ENCODE measurements around the gene PDE8A.

PDE8A gene

GRCh38 chr15:85036716-85037115 is 55.1 kb downstream of the PDE8A start:
- Histone ChIP-seq H3K36me3 (ENCODE audit: control insufficient read depth, insufficient read depth, low read length) (no peaks in the 10 kb centered on the region), H3K27me3 (ENCODE audit: control insufficient read depth, insufficient read depth, low read length) (no peaks in the 10 kb centered on the region), H3K9ac (ENCODE audit: low read length) (no peak overlapping the region), H3K4me3 (ENCODE audit: low read depth, low read length) (no peak overlapping the region), H3K9me3 (ENCODE audit: control insufficient read depth, insufficient read depth, low read depth, low read length) (no peaks in the 10 kb centered on the region), H3K4me1 (ENCODE audit: control insufficient read depth, insufficient read depth, low read length) (peaks cover 14% of the 10 kb centered on the region), H3K27ac (ENCODE audit: low read depth, low read length) (no peak overlapping the region)

- Histone ChIP-seq H3K4me3 (ENCODE audit: low read depth, low read length) (no peak overlapping the region), H3K4me1 (ENCODE audit: control insufficient read depth, insufficient read depth, low read length) (peaks cover 8% of the 10 kb centered on the region), H3K9ac (ENCODE audit: low read length) (no peak overlapping the region), H3K27ac (ENCODE audit: low read depth, low read length) (no peak overlapping the region), H3K36me3 (ENCODE audit: control insufficient read depth, insufficient read depth, low read length) (no peaks in the 10 kb centered on the region), H3K27me3 (ENCODE audit: control insufficient read depth, insufficient read depth, low read length) (no peaks in the 10 kb centered on the region), H3K9me3 (ENCODE audit: control insufficient read depth, insufficient read depth, low read depth, low read length) (no peaks in the 10 kb centered on the region)
These were observed 56.0 kb downstream of the PDE8A start for GRCh38 chr15:85037641-85038040.

- Histone ChIP-seq H3K27me3 (ENCODE audit: control insufficient read depth, insufficient read depth, low read length) (no peaks in the 10 kb centered on the region), H3K9me3 (ENCODE audit: control insufficient read depth, insufficient read depth, low read depth, low read length) (no peaks in the 10 kb centered on the region), H3K9ac (ENCODE audit: low read length) (no peak overlapping the region), H3K27ac (ENCODE audit: low read depth, low read length) (no peak overlapping the region), H3K4me3 (ENCODE audit: low read depth, low read length) (no peak overlapping the region), H3K36me3 (ENCODE audit: control insufficient read depth, insufficient read depth, low read length) (no peaks in the 10 kb centered on the region), H3K4me1 (ENCODE audit: control insufficient read depth, insufficient read depth, low read length) (no peaks in the 10 kb centered on the region)
These were observed 59.6 kb downstream of the PDE8A start for GRCh38 chr15:85041230-85041629.

- no peaks in the 10 kb centered on the region for H3K27me3 ChIP-seq (ENCODE audit: control insufficient read depth, insufficient read depth, low read length)
- no peaks in the 10 kb centered on the region for H3K36me3 ChIP-seq (ENCODE audit: control insufficient read depth, insufficient read depth, low read length)
- H3K4me1 ChIP-seq (ENCODE audit: control insufficient read depth, insufficient read depth, low read length) = 0 out of 2 replicates have a peak, but pooled peaks cover 2% of the 10 kb centered on the region
- no peak overlapping the region for H3K27ac ChIP-seq (ENCODE audit: low read depth, low read length)
- H3K4me3 ChIP-seq (ENCODE audit: low read depth, low read length) = no peak overlapping the region
- H3K9ac ChIP-seq (ENCODE audit: low read length) = no peak overlapping the region
- H3K9me3 ChIP-seq (ENCODE audit: control insufficient read depth, insufficient read depth, low read depth, low read length) = no peaks in the 10 kb centered on the region
These were observed 62.7 kb downstream of the PDE8A start for GRCh38 chr15:85044251-85044853.

GRCh38 chr15:85044894-85045293 is 63.2 kb downstream of the PDE8A start:
- Histone ChIP-seq H3K27ac (ENCODE audit: low read depth, low read length) (no peak overlapping the region), H3K9ac (ENCODE audit: low read length) (no peak overlapping the region), H3K9me3 (ENCODE audit: control insufficient read depth, insufficient read depth, low read depth, low read length) (no peaks in the 10 kb centered on the region), H3K4me1 (ENCODE audit: control insufficient read depth, insufficient read depth, low read length) (0 out of 2 replicates have a peak, but pooled peaks cover 2% of the 10 kb centered on the region), H3K27me3 (ENCODE audit: control insufficient read depth, insufficient read depth, low read length) (no peaks in the 10 kb centered on the region), H3K4me3 (ENCODE audit: low read depth, low read length) (no peak overlapping the region), H3K36me3 (ENCODE audit: control insufficient read depth, insufficient read depth, low read length) (no peaks in the 10 kb centered on the region)

GRCh38 chr15:85045615-85046014 is 64.0 kb downstream of the PDE8A start:
- no peaks in the 10 kb centered on the region for H3K9me3 ChIP-seq (ENCODE audit: control insufficient read depth, insufficient read depth, low read depth, low read length)
- no peaks in the 10 kb centered on the region for H3K36me3 ChIP-seq (ENCODE audit: control insufficient read depth, insufficient read depth, low read length)
- no peaks in the 10 kb centered on the region for H3K27me3 ChIP-seq (ENCODE audit: control insufficient read depth, insufficient read depth, low read length)
- H3K9ac ChIP-seq (ENCODE audit: low read length) = no peak overlapping the region
- H3K4me3 ChIP-seq (ENCODE audit: low read depth, low read length) = no peak overlapping the region
- H3K27ac ChIP-seq (ENCODE audit: low read depth, low read length) = no peak overlapping the region
- 0 out of 2 replicates have a peak, but pooled peaks cover 2% of the 10 kb centered on the region for H3K4me1 ChIP-seq (ENCODE audit: control insufficient read depth, insufficient read depth, low read length)

GRCh38 chr15:85047271-85047948 is 65.8 kb downstream of the PDE8A start:
- no peaks in the 10 kb centered on the region for H3K36me3 ChIP-seq (ENCODE audit: control insufficient read depth, insufficient read depth, low read length)
- 0 out of 2 replicates have a peak, but pooled peaks cover 2% of the 10 kb centered on the region for H3K4me1 ChIP-seq (ENCODE audit: control insufficient read depth, insufficient read depth, low read length)
- no peaks in the 10 kb centered on the region for H3K9me3 ChIP-seq (ENCODE audit: control insufficient read depth, insufficient read depth, low read depth, low read length)
- H3K9ac ChIP-seq (ENCODE audit: low read length) = no peak overlapping the region
- H3K27me3 ChIP-seq (ENCODE audit: control insufficient read depth, insufficient read depth, low read length) = no peaks in the 10 kb centered on the region
- no peak overlapping the region for H3K4me3 ChIP-seq (ENCODE audit: low read depth, low read length)
- H3K27ac ChIP-seq (ENCODE audit: low read depth, low read length) = no peak overlapping the region

GRCh38 chr15:85048430-85048829 is 66.8 kb downstream of the PDE8A start:
- H3K9ac ChIP-seq (ENCODE audit: low read length) = no peak overlapping the region
- H3K4me1 ChIP-seq (ENCODE audit: control insufficient read depth, insufficient read depth, low read length) = 0 out of 2 replicates have a peak, but pooled peaks cover 2% of the 10 kb centered on the region
- no peaks in the 10 kb centered on the region for H3K27me3 ChIP-seq (ENCODE audit: control insufficient read depth, insufficient read depth, low read length)
- H3K4me3 ChIP-seq (ENCODE audit: low read depth, low read length) = no peak overlapping the region
- H3K36me3 ChIP-seq (ENCODE audit: control insufficient read depth, insufficient read depth, low read length) = no peaks in the 10 kb centered on the region
- H3K27ac ChIP-seq (ENCODE audit: low read depth, low read length) = no peak overlapping the region
- no peaks in the 10 kb centered on the region for H3K9me3 ChIP-seq (ENCODE audit: control insufficient read depth, insufficient read depth, low read depth, low read length)

- H3K27me3 ChIP-seq (ENCODE audit: control insufficient read depth, insufficient read depth, low read length) = no peaks in the 10 kb centered on the region
- no peak overlapping the region for H3K27ac ChIP-seq (ENCODE audit: low read depth, low read length)
- no peaks in the 10 kb centered on the region for H3K9me3 ChIP-seq (ENCODE audit: control insufficient read depth, insufficient read depth, low read depth, low read length)
These were observed 68.1 kb downstream of the PDE8A start for GRCh38 chr15:85049805-85050204.

GRCh38 chr15:85059734-85060133 is 78.1 kb downstream of the PDE8A start:
- no peak overlapping the region for H3K4me3 ChIP-seq (ENCODE audit: low read depth, low read length)
- H3K4me1 ChIP-seq (ENCODE audit: control insufficient read depth, insufficient read depth, low read length) = no peaks in the 10 kb centered on the region
- H3K27me3 ChIP-seq (ENCODE audit: control insufficient read depth, insufficient read depth, low read length) = no peaks in the 10 kb centered on the region
- no peaks in the 10 kb centered on the region for H3K36me3 ChIP-seq (ENCODE audit: control insufficient read depth, insufficient read depth, low read length)
- H3K9ac ChIP-seq (ENCODE audit: low read length) = no peak overlapping the region
- no peak overlapping the region for H3K27ac ChIP-seq (ENCODE audit: low read depth, low read length)
- H3K9me3 ChIP-seq (ENCODE audit: control insufficient read depth, insufficient read depth, low read depth, low read length) = peaks cover 17% of the 10 kb centered on the region

More at GRCh38 chr15:85049805-85050204, 68.1 kb downstream of the PDE8A start:
- Histone ChIP-seq H3K4me3 (ENCODE audit: low read depth, low read length) (no peak overlapping the region), H3K36me3 (ENCODE audit: control insufficient read depth, insufficient read depth, low read length) (no peaks in the 10 kb centered on the region), H3K4me1 (ENCODE audit: control insufficient read depth, insufficient read depth, low read length) (0 out of 2 replicates have a peak, but pooled peaks cover 2% of the 10 kb centered on the region), H3K9ac (ENCODE audit: low read length) (no peak overlapping the region)

GRCh38 chr15:85062560-85062959 is 80.9 kb downstream of the PDE8A start:
- H3K9ac ChIP-seq (ENCODE audit: low read length) = no peak overlapping the region
- H3K9me3 ChIP-seq (ENCODE audit: control insufficient read depth, insufficient read depth, low read depth, low read length) = peaks cover 17% of the 10 kb centered on the region
- H3K4me3 ChIP-seq (ENCODE audit: low read depth, low read length) = no peak overlapping the region
- no peak overlapping the region for H3K27ac ChIP-seq (ENCODE audit: low read depth, low read length)
- 0 out of 2 replicates have a peak, but pooled peaks cover 3% of the 10 kb centered on the region for H3K36me3 ChIP-seq (ENCODE audit: control insufficient read depth, insufficient read depth, low read length)
- no peaks in the 10 kb centered on the region for H3K4me1 ChIP-seq (ENCODE audit: control insufficient read depth, insufficient read depth, low read length)
- no peaks in the 10 kb centered on the region for H3K27me3 ChIP-seq (ENCODE audit: control insufficient read depth, insufficient read depth, low read length)
